Psoas muscle (tissue), 8 donors: ENCODE measurements around the gene BBS12. TPM values are rescaled to one million over a fixed set of nuclear protein-coding genes. Genes with fewer than 3 reads are reported as not detected.

Experiments used
- ATAC-seq, 4 donors: fragments of 200-7000 bp; cut with Tn5 transposase; one replicate each; pipeline ENCODE4 v1.9.1; 2020; ENCODE audit warnings: moderate library complexity in 3 of 4, mild to moderate bottlenecking in 2 of 4
- DNase-seq, 2 donors: peaks; one replicate each; pipeline ENCODE4 v3.0.0-alpha.2; 2020
- H3K27ac ChIP-seq: fragments of 200-600 bp; one replicate; pipeline ENCODE4 v1.8.0; 2022
- H3K27me3 ChIP-seq, 3 donors: fragments of 200-600 bp in 1 of 3; one replicate each; pipeline versions ENCODE4 v1.6.1 to v1.8.0; 2013 to 2022; ENCODE audit warnings: low read length in 2 of 3, mild to moderate bottlenecking in 2 of 3, moderate library complexity in 1 of 3; ENCODE audit not compliant: insufficient read depth in 3 of 3
- H3K36me3 ChIP-seq, 2 donors: fragments of 200-600 bp in 1 of 2; one replicate each; pipeline versions ENCODE4 v1.6.1 to v1.8.0; 2013 to 2022; ENCODE audit warnings: low read depth in 1 of 2, mild to moderate bottlenecking in 1 of 2, moderate library complexity in 1 of 2; ENCODE audit not compliant: insufficient read depth in 1 of 2
- H3K4me1 ChIP-seq: fragments of 200-600 bp; one replicate; pipeline ENCODE4 v1.8.0; 2022
- H3K4me3 ChIP-seq: fragments of 200-600 bp; one replicate; pipeline ENCODE4 v1.8.0; 2022; ENCODE audit warnings: mild to moderate bottlenecking
- H3K9me3 ChIP-seq: fragments of 200-600 bp; one replicate; pipeline ENCODE4 v1.8.0; 2022
- CTCF ChIP-seq: fragments of 200-600 bp; IDR thresholded peaks from one replicate; pipeline ENCODE4 v1.8.0; 2022; ENCODE audit warnings: antibody characterized with exemption
- WGBS, 3 donors: extraction: QIAGEN DNeasy Blood & Tissue Kit; methylation state at CpG; one replicate each; pipeline versions ENCODE4 v1.1.6 to v1.1.7; 2013; 5-methylcytosine and 5-hydroxymethylcytosine counted together
- intact Hi-C, 2 donors: fragments of 100-400 bp; cut with DNase I; formaldehyde crosslinking; loops; one replicate each; pipeline versions ENCODE4 v1.11.0 to v1.14.2; 2022
- polyA plus RNA-seq, 3 donors: library from polyadenylated mRNA; stranded (reverse); fragments of 200-250 nt; gene quantifications; one replicate each; pipeline ENCODE4 v1.2.3, GENCODE V29; 2013
- total RNA-seq, 4 donors: library from RNA; stranded (reverse); fragmentation: NEBNext Ultra II Directional in 2 of 4; extraction: Animal tissue kit (Norgen Biotek cat#: 25700) in 2 of 4; gene quantifications; one replicate each; pipeline versions ENCODE4 v1.2.1 to v1.2.4, GENCODE V29; 2021 to 2023
- donor health status: healthy with polysubstance abuse.
- donor health status: DM: no; HTN: no; CAD: no; lungs with moderate emphysema.
- donor health status: Bipolar disorder and iron deficiency.
- donor health status: healthy.
- donor health status: DM: yes; HTN: yes; CAD: no.
- donor health status: DM: no; HTN: no; CAD: no.
- donor health status: DM: no; HTN: no; CAD: no.
- donor health status: DM: yes; HTN: yes; CAD: no.

Gene BBS12
- total and polyA plus RNA-seq, 7 donors, result 0.54 to 5.4 (median 1.0) TPM

- H3K9me3 ChIP-seq, result no peaks in the 10 kb centered on the region
- no peak overlapping the region for H3K27ac ChIP-seq
- TF ChIP-seq CTCF, result no peak
- H3K4me3 ChIP-seq, result no peak overlapping the region
- H3K4me1 ChIP-seq, result peaks cover 4% of the 10 kb centered on the region
- WGBS, 3 donors, result 44 to 59% (median 52%) methylated on average over 8 of the region's 8 CpGs
- H3K27me3 ChIP-seq, result no peaks in the 10 kb centered on the region
- H3K36me3 ChIP-seq, result no peaks in the 10 kb centered on the region
- intact Hi-C loops, result no loop called here
- DNase-seq (no peak), ATAC-seq (peak in 3 of 4 donors; percentile 63 to 86 (median 79))
Measured at GRCh38 chr4:122700178-122700725, 32.3 kb upstream of the BBS12 start.

GRCh38 chr4:122701061-122701460 is 31.4 kb upstream of the BBS12 start:
- 86 to 91% (median 91%) methylated on average over 5 of the region's 5 CpGs for WGBS, 3 donors
- Histone ChIP-seq H3K9me3 (no peaks in the 10 kb centered on the region), H3K27ac (no peak overlapping the region), H3K27me3 (no peaks in the 10 kb centered on the region), H3K36me3 (no peaks in the 10 kb centered on the region), H3K4me1 (peaks cover 4% of the 10 kb centered on the region), H3K4me3 (no peak overlapping the region)
- DNase-seq, result no peak
- ATAC-seq, result no peak
- intact Hi-C loops, result no loop called here
- TF ChIP-seq CTCF, result no peak

GRCh38 chr4:122701965-122702364 is 30.5 kb upstream of the BBS12 start:
- Histone ChIP-seq H3K36me3 (no peaks in the 10 kb centered on the region), H3K4me1 (peaks cover 4% of the 10 kb centered on the region), H3K9me3 (no peaks in the 10 kb centered on the region), H3K27me3 (no peaks in the 10 kb centered on the region), H3K4me3 (no peak overlapping the region), H3K27ac (no peak overlapping the region)
- intact Hi-C loops, result no loop called here
- ATAC-seq, result no peak
- no peak for DNase-seq
- 86 to 94% (median 93%) methylated on average over 1 of the region's 1 CpG for WGBS, 3 donors
- no peak for TF ChIP-seq CTCF

GRCh38 chr4:122702939-122703338 is 29.6 kb upstream of the BBS12 start:
- no peak overlapping the region for H3K27ac ChIP-seq
- no peaks in the 10 kb centered on the region for H3K9me3 ChIP-seq
- H3K4me3 ChIP-seq, result no peak overlapping the region
- ATAC-seq, result no peak
- 80 to 89% (median 83%) methylated on average over 3 of the region's 3 CpGs for WGBS, 3 donors
- no peak for TF ChIP-seq CTCF
- H3K4me1 ChIP-seq, result peaks cover 4% of the 10 kb centered on the region
- intact Hi-C loops, result no loop called here
- no peaks in the 10 kb centered on the region for H3K36me3 ChIP-seq
- no peak for DNase-seq
- no peaks in the 10 kb centered on the region for H3K27me3 ChIP-seq

- DNase-seq, result no peak
- ATAC-seq, result peak in 1 of 4 donors; percentile 40
- 38 to 62% (median 49%) methylated on average over 3 of the region's 3 CpGs for WGBS, 3 donors
- no peak overlapping the region for H3K4me3 ChIP-seq
- H3K4me1 ChIP-seq, result peaks cover 4% of the 10 kb centered on the region
- TF ChIP-seq CTCF, result no peak
- H3K27ac ChIP-seq, result no peak overlapping the region
- intact Hi-C loops, result no loop called here
- H3K36me3 ChIP-seq, result no peaks in the 10 kb centered on the region
- no peaks in the 10 kb centered on the region for H3K27me3 ChIP-seq
- H3K9me3 ChIP-seq, result no peaks in the 10 kb centered on the region
Measured at GRCh38 chr4:122703868-122704267, 28.6 kb upstream of the BBS12 start.
